Measurements from ENCODE around the gene TMEM184A. TPM values are rescaled to one million over a fixed set of nuclear protein-coding genes. Genes with fewer than 3 reads are reported as not detected.

The TMEM184A gene
- total and polyA plus RNA-seq, 2 experiments from 2014 or later: 0.18 to 0.66 TPM

DNA sequence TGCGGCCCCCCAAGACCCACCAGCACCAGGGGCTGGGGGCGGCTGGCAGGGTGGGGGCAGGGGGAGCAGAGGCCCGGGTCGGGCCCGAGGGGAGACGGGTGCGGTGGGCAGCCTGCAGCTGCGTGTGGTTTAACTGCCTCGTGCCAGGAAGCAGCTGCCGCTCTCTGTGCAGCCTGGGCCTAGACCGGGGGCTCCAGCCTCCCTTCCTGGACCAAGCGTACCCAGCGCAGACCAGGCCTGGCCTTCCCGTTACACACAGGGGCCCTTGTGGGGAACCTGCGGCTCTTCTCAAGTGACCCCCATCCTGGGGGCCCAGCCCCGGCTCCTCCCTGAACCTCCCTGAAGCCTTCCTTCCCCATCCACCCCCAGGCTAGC lies 45.2 kb downstream of the TMEM184A start (continued):
- TF ChIP-seq, protein P1, sequence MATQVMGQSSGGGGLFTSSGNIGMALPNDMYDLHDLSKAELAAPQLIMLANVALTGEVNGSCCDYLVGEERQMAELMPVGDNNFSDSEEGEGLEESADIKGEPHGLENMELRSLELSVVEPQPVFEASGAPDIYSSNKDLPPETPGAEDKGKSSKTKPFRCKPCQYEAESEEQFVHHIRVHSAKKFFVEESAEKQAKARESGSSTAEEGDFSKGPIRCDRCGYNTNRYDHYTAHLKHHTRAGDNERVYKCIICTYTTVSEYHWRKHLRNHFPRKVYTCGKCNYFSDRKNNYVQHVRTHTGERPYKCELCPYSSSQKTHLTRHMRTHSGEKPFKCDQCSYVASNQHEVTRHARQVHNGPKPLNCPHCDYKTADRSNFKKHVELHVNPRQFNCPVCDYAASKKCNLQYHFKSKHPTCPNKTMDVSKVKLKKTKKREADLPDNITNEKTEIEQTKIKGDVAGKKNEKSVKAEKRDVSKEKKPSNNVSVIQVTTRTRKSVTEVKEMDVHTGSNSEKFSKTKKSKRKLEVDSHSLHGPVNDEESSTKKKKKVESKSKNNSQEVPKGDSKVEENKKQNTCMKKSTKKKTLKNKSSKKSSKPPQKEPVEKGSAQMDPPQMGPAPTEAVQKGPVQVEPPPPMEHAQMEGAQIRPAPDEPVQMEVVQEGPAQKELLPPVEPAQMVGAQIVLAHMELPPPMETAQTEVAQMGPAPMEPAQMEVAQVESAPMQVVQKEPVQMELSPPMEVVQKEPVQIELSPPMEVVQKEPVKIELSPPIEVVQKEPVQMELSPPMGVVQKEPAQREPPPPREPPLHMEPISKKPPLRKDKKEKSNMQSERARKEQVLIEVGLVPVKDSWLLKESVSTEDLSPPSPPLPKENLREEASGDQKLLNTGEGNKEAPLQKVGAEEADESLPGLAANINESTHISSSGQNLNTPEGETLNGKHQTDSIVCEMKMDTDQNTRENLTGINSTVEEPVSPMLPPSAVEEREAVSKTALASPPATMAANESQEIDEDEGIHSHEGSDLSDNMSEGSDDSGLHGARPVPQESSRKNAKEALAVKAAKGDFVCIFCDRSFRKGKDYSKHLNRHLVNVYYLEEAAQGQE (IDR thresholded peaks at IDR 0.05; ENCODE audit: unreplicated experiment): no peak
- no peak for TF ChIP-seq ZNF331 (CRISPR knock-in tag; IDR thresholded peaks at IDR 0.05; ENCODE audit: low read depth)
- TF ChIP-seq, protein P2, sequence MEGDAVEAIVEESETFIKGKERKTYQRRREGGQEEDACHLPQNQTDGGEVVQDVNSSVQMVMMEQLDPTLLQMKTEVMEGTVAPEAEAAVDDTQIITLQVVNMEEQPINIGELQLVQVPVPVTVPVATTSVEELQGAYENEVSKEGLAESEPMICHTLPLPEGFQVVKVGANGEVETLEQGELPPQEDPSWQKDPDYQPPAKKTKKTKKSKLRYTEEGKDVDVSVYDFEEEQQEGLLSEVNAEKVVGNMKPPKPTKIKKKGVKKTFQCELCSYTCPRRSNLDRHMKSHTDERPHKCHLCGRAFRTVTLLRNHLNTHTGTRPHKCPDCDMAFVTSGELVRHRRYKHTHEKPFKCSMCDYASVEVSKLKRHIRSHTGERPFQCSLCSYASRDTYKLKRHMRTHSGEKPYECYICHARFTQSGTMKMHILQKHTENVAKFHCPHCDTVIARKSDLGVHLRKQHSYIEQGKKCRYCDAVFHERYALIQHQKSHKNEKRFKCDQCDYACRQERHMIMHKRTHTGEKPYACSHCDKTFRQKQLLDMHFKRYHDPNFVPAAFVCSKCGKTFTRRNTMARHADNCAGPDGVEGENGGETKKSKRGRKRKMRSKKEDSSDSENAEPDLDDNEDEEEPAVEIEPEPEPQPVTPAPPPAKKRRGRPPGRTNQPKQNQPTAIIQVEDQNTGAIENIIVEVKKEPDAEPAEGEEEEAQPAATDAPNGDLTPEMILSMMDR (conservative IDR thresholded peaks at IDR 0.05; ENCODE audit: low read depth in 2 of 2): no peak

DNA sequence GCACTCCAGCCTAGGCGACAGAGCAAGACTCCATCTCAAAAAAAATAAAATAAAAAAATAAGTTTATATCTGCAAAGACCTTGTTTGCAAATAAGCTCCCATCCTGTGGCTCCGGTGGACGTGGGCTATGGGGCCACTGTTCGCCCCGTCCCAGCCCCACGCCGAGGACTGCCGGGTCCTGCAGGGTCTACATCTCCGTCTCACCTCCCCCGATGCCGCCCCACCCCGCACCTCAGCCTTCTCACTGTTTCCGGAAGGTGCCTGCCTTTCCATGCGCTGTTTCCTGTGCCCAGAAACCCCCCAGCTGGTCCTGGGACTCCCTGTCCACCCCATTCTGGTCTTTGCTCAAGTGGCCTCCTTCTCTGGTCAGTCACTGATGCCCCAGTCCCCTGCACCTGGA lies 46.8 kb downstream of the TMEM184A start:
- H3K4me1 Mint-ChIP-seq: peaks cover 8% of the 10 kb centered on the region; the same call in 2 of the 3 replicates
- no peaks in the 10 kb centered on the region for H3K9me3 Mint-ChIP-seq
- no peaks in the 10 kb centered on the region; the same call in 2 of the 3 replicates for H3K36me3 Mint-ChIP-seq (ENCODE audit: low read depth)
- H3K27ac Mint-ChIP-seq: no peak overlapping the region; the same call in 1 of the 2 replicates
- Histone ChIP-seq H3K79me2 (replicated peaks; ENCODE audit: insufficient read depth) (no peaks in the 10 kb centered on the region), H3K27me3 (ENCODE audit: insufficient read depth) (no peaks in the 10 kb centered on the region), H3K4me3 (no peak overlapping the region), H3K27ac (ENCODE audit: low read depth) (no peak overlapping the region), H4K20me1 (replicated peaks; ENCODE audit: insufficient read depth) (no peaks in the 10 kb centered on the region), H3K4me2 (no peak overlapping the region), H3K9me2 (ENCODE audit: insufficient read depth) (no peaks in the 10 kb centered on the region), H3F3A (replicated peaks; ENCODE audit: low read depth) (peaks cover 9% of the 10 kb centered on the region; the same call in 1 of the 2 replicates), H2AFZ (no peak overlapping the region), H3K36me3 (ENCODE audit: insufficient read depth) (no peaks in the 10 kb centered on the region), H3K4me1 (ENCODE audit: insufficient read depth) (no peaks in the 10 kb centered on the region; the same call in 1 of the 2 replicates)
- ATAC-seq (no peak), DNase-seq (ENCODE audit: low spot score) (no peak)
- no peak overlapping the region for H3K4me3 Mint-ChIP-seq
- H3K27me3 Mint-ChIP-seq (ENCODE audit: insufficient read depth, low read depth, poor library complexity): peaks cover 21% of the 10 kb centered on the region
- TF ChIP-seq EZH2 (IDR thresholded peaks at IDR 0.05; ENCODE audit: low read depth, unreplicated experiment): no peak
- TF ChIP-seq POLR2AphosphoS5 (IDR thresholded peaks at IDR 0.05; ENCODE audit: low read depth): no peak
- TF ChIP-seq, protein P2 (conservative IDR thresholded peaks at IDR 0.05; ENCODE audit: low read depth in 2 of 2): no peak
- TF ChIP-seq, protein P3, sequence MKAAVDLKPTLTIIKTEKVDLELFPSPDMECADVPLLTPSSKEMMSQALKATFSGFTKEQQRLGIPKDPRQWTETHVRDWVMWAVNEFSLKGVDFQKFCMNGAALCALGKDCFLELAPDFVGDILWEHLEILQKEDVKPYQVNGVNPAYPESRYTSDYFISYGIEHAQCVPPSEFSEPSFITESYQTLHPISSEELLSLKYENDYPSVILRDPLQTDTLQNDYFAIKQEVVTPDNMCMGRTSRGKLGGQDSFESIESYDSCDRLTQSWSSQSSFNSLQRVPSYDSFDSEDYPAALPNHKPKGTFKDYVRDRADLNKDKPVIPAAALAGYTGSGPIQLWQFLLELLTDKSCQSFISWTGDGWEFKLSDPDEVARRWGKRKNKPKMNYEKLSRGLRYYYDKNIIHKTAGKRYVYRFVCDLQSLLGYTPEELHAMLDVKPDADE (IDR thresholded peaks at IDR 0.05): no peak
- no peak for TF ChIP-seq EZH2phosphoT487 (IDR thresholded peaks at IDR 0.05; ENCODE audit: unreplicated experiment)
- no peak for TF ChIP-seq STAT1 (IDR thresholded peaks at IDR 0.05; ENCODE audit: unreplicated experiment)
- no peak for TF ChIP-seq NANOG (IDR thresholded peaks at IDR 0.05; ENCODE audit: borderline replicate concordance)
- TF ChIP-seq ZNF331 (CRISPR knock-in tag; IDR thresholded peaks at IDR 0.05; ENCODE audit: low read depth): no peak
- TF ChIP-seq, protein P1 (IDR thresholded peaks at IDR 0.05; ENCODE audit: unreplicated experiment): no peak
- no peak for TF ChIP-seq CREB1 (CRISPR knock-in tag; IDR thresholded peaks at IDR 0.05; ENCODE audit: low read depth)
- TF ChIP-seq ZNF114 (CRISPR knock-in tag; IDR thresholded peaks at IDR 0.05): no peak
